HepG2 (cell line): ENCODE results near the gene ACACB.

Experiments used
- EP300 ChIP-seq, 3 experiments: sonication (generic) in 1 of 3; formaldehyde crosslinking in 1 of 3; IDR thresholded peaks; 2 replicates each; pipeline versions ENCODE4 v1.5.1 to v1.6.1; 2011 to 2020; ENCODE audit warnings: low read depth in 2 of 3, low read length in 2 of 3, borderline replicate concordance in 1 of 3, improper control_type of control experiment in 1 of 3, mild to moderate bottlenecking in 1 of 3, missing genetic modification reagents in 1 of 3, moderate library complexity in 1 of 3
- GABPA ChIP-seq, 2 experiments: IDR thresholded peaks; 2 replicates each; pipeline ENCODE4 v1.6.1; 2011 to 2016; ENCODE audit warnings: low read depth in 2 of 2, low read length in 1 of 2, missing biosample characterization in 1 of 2, missing genetic modification characterization in 1 of 2
- KDM5B ChIP-seq: sonication (generic); formaldehyde crosslinking; IDR thresholded peaks from 2 replicates; pipeline ENCODE4 v1.4.0; 2020; ENCODE audit warnings: missing genetic modification reagents, mild to moderate bottlenecking, borderline replicate concordance
- PHF21A ChIP-seq: sonication (generic); formaldehyde crosslinking; IDR thresholded peaks from 2 replicates; pipeline ENCODE4 v1.5.0; 2020; ENCODE audit warnings: mild to moderate bottlenecking, missing genetic modification reagents
- RNF2 ChIP-seq: fragments of 450-650 bp; conservative IDR thresholded peaks from 2 replicates; pipeline ENCODE4 v1.6.1; 2016; ENCODE audit warnings: low read depth
- SIN3A ChIP-seq: IDR thresholded peaks from 2 replicates; pipeline ENCODE4 v1.6.1; 2011; ENCODE audit warnings: low read depth, mild to moderate bottlenecking, control low read depth, low read length, borderline replicate concordance
- SMC3 ChIP-seq: IDR thresholded peaks from 2 replicates; pipeline ENCODE4 v1.6.1; 2011; ENCODE audit warnings: low read length, improper control_type of control experiment
- TBP ChIP-seq: sonication (generic); formaldehyde crosslinking; IDR thresholded peaks from 2 replicates; pipeline ENCODE4 v1.5.0; 2020; ENCODE audit warnings: missing genetic modification reagents
- TCF7L2 ChIP-seq: IDR thresholded peaks from 2 replicates; pipeline ENCODE4 v1.6.1; 2011; ENCODE audit warnings: mild to moderate bottlenecking, low read depth, low read length, moderate library complexity
- TEAD3 ChIP-seq: optimal IDR thresholded peaks from 2 replicates; pipeline ENCODE3; 2016; ENCODE audit warnings: borderline replicate concordance
- ZFP62 ChIP-seq: sonication (generic); formaldehyde crosslinking; IDR thresholded peaks from 2 replicates; pipeline ENCODE4 v1.4.0; 2020; ENCODE audit warnings: missing genetic modification reagents
- TF ChIP-seq, protein P1 (sequence below): sonication (generic); formaldehyde crosslinking; IDR thresholded peaks from 2 replicates; pipeline ENCODE4 v1.5.0; 2020; ENCODE audit warnings: mild to moderate bottlenecking, missing genetic modification reagents, moderate library complexity
- TF ChIP-seq, protein P2 (sequence below): sonication (generic); formaldehyde crosslinking; IDR thresholded peaks from 2 replicates; pipeline ENCODE4 v1.4.0; 2020; ENCODE audit warnings: missing genetic modification reagents
- TF ChIP-seq, protein P3 (sequence below), 2 experiments: IDR thresholded peaks; 2 replicates each; pipeline ENCODE4 v1.6.1; 2011 to 2012; ENCODE audit warnings: low read length in 2 of 2, borderline replicate concordance in 1 of 2, low read depth in 1 of 2, mild to moderate bottlenecking in 1 of 2, moderate library complexity in 1 of 2

DNA sequence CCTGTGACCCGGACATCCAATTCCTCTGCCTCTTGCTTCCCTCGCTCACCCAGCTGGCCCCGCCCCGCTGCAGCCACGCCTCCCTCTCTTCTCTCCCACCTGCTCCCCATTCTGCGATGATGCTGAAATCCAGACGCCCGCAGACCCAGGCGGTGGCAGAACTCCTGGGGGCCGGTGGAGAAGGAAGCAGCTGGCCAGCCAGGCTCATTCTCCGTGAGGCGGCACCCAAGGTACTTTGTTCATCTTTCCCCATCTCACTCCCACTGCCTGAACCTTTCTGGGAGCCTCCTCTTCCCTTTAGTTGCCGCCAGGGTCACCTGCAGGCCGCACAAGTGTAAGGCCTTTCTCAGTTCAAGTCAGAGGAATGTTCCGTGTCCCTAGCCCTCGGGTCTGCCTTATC lies 157.0 kb downstream of the ACACB start:
- TF ChIP-seq TCF7L2 (no peak), EP300 (IDR thresholded peaks at IDR 0.05; ENCODE audit: low read depth in 2 of 2, low read length in 2 of 2) (no peak), EP300 (CRISPR knock-in tag; IDR thresholded peaks at IDR 0.05; ENCODE audit: borderline replicate concordance) (no peak), RNF2 (no peak), PHF21A (CRISPR knock-in tag) (no peak), SIN3A (no peak), TBP (CRISPR knock-in tag) (no peak), ZFP62 (CRISPR knock-in tag) (no peak), KDM5B (CRISPR knock-in tag) (no peak), GABPA (IDR thresholded peaks at IDR 0.05; ENCODE audit: low read depth, low read length) (no peak), GABPA (CRISPR knock-in tag; IDR thresholded peaks at IDR 0.05; ENCODE audit: low read depth) (no peak), SMC3 (no peak), TEAD3 (CRISPR knock-in tag) (no peak)
- TF ChIP-seq, protein P1, sequence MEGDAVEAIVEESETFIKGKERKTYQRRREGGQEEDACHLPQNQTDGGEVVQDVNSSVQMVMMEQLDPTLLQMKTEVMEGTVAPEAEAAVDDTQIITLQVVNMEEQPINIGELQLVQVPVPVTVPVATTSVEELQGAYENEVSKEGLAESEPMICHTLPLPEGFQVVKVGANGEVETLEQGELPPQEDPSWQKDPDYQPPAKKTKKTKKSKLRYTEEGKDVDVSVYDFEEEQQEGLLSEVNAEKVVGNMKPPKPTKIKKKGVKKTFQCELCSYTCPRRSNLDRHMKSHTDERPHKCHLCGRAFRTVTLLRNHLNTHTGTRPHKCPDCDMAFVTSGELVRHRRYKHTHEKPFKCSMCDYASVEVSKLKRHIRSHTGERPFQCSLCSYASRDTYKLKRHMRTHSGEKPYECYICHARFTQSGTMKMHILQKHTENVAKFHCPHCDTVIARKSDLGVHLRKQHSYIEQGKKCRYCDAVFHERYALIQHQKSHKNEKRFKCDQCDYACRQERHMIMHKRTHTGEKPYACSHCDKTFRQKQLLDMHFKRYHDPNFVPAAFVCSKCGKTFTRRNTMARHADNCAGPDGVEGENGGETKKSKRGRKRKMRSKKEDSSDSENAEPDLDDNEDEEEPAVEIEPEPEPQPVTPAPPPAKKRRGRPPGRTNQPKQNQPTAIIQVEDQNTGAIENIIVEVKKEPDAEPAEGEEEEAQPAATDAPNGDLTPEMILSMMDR (CRISPR knock-in tag) = no peak
- TF ChIP-seq, protein P2, sequence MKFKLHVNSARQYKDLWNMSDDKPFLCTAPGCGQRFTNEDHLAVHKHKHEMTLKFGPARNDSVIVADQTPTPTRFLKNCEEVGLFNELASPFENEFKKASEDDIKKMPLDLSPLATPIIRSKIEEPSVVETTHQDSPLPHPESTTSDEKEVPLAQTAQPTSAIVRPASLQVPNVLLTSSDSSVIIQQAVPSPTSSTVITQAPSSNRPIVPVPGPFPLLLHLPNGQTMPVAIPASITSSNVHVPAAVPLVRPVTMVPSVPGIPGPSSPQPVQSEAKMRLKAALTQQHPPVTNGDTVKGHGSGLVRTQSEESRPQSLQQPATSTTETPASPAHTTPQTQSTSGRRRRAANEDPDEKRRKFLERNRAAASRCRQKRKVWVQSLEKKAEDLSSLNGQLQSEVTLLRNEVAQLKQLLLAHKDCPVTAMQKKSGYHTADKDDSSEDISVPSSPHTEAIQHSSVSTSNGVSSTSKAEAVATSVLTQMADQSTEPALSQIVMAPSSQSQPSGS = no peak
- TF ChIP-seq, protein P3, sequence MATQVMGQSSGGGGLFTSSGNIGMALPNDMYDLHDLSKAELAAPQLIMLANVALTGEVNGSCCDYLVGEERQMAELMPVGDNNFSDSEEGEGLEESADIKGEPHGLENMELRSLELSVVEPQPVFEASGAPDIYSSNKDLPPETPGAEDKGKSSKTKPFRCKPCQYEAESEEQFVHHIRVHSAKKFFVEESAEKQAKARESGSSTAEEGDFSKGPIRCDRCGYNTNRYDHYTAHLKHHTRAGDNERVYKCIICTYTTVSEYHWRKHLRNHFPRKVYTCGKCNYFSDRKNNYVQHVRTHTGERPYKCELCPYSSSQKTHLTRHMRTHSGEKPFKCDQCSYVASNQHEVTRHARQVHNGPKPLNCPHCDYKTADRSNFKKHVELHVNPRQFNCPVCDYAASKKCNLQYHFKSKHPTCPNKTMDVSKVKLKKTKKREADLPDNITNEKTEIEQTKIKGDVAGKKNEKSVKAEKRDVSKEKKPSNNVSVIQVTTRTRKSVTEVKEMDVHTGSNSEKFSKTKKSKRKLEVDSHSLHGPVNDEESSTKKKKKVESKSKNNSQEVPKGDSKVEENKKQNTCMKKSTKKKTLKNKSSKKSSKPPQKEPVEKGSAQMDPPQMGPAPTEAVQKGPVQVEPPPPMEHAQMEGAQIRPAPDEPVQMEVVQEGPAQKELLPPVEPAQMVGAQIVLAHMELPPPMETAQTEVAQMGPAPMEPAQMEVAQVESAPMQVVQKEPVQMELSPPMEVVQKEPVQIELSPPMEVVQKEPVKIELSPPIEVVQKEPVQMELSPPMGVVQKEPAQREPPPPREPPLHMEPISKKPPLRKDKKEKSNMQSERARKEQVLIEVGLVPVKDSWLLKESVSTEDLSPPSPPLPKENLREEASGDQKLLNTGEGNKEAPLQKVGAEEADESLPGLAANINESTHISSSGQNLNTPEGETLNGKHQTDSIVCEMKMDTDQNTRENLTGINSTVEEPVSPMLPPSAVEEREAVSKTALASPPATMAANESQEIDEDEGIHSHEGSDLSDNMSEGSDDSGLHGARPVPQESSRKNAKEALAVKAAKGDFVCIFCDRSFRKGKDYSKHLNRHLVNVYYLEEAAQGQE (IDR thresholded peaks at IDR 0.05; ENCODE audit: borderline replicate concordance in 1 of 2, low read depth in 1 of 2, low read length in 2 of 2) = no peak
